Effector memory CD8-positive, alpha-beta T cell (primary cell): ENCODE data around the gene ATP13A4.

Source experiments
- ATAC-seq: fragments of 150-1000 bp; cut with Tn5 transposase; replicated peaks from 2 replicates; pipeline ENCODE4 v1.10.0; 2021; ENCODE audit warnings: mild to moderate bottlenecking, moderate library complexity
- DNase-seq, 3 experiments: peaks; one replicate each; pipeline ENCODE4 v3.0.0; 2021
- H3K27ac Mint-ChIP-seq, 2 donors: one replicate each; pipeline ENCODE4 v1.8.0; 2022; ENCODE audit warnings: mild to moderate bottlenecking in 2 of 2, mixed read lengths in 2 of 2, moderate library complexity in 2 of 2
- H3K27me3 Mint-ChIP-seq, 2 donors: one replicate each; pipeline ENCODE4 v1.8.0; 2022; ENCODE audit warnings: mixed read lengths in 2 of 2
- H3K36me3 Mint-ChIP-seq: one replicate; pipeline ENCODE4 v1.8.0; 2022; ENCODE audit warnings: mild to moderate bottlenecking, moderate library complexity, mixed read lengths; ENCODE audit not compliant: insufficient read depth
- H3K4me1 Mint-ChIP-seq, 2 donors: one replicate each; pipeline ENCODE4 v1.8.0; 2022; ENCODE audit warnings: low read depth in 2 of 2, mixed read lengths in 2 of 2
- H3K4me3 Mint-ChIP-seq, 2 donors: one replicate each; pipeline ENCODE4 v1.8.0; 2022; ENCODE audit warnings: mild to moderate bottlenecking in 2 of 2, mixed read lengths in 2 of 2, moderate library complexity in 2 of 2
- H3K9me3 Mint-ChIP-seq, 2 donors: one replicate each; pipeline ENCODE4 v1.8.0; 2022; ENCODE audit warnings: mixed read lengths in 2 of 2

The ATP13A4 gene

DNA sequence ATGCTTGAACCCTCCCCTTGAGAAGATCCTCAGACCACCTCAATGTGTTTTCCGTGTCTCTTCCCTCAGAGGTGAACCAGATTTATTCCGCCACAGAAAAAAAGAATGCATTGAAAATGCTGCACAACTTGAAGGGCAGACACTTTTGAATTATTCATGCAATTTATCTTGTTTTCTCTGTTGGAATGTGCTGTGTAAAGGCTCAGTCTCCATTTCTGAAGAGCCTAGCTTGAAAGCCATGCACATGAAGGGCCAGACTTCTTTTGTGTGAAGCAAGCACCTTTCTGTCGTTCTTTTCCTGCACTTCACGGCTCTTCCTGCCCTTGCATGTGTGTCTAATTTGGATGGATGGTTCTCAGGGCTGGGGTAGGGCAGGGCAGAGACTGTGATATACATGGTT lies 97.2 kb downstream of the ATP13A4 start:
- no peaks in the 10 kb centered on the region for H3K36me3 Mint-ChIP-seq
- DNase-seq (no peak), ATAC-seq (no peak)
- peaks cover 0 to 6% of the 10 kb centered on the region in 2 donors for H3K27me3 Mint-ChIP-seq
- H3K27ac Mint-ChIP-seq = no peak overlapping the region
- peaks cover 0 to 3% of the 10 kb centered on the region in 2 donors for H3K4me1 Mint-ChIP-seq
- H3K9me3 Mint-ChIP-seq = no peaks in the 10 kb centered on the region
- H3K4me3 Mint-ChIP-seq = no peak overlapping the region

DNA sequence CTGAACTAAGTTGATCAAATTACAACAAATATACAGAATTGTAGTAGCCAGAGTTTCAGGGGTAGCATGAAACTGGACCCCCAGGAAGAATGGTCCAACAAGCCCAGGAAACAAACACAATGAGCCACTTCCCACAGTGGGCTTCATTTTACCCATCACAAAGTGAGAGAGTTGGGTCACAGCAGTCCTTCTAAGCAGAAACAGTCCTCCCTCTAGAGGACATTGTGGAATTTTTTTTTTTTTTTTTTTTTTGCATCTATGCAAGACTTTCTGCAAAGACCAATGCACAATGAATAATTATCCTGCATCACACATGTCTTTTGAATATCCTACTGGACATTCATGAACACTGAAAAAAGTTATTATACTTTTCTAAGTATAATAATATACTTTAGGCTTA lies 102.4 kb downstream of the ATP13A4 start:
- ATAC-seq = no peak
- no peaks in the 10 kb centered on the region for H3K36me3 Mint-ChIP-seq

DNA sequence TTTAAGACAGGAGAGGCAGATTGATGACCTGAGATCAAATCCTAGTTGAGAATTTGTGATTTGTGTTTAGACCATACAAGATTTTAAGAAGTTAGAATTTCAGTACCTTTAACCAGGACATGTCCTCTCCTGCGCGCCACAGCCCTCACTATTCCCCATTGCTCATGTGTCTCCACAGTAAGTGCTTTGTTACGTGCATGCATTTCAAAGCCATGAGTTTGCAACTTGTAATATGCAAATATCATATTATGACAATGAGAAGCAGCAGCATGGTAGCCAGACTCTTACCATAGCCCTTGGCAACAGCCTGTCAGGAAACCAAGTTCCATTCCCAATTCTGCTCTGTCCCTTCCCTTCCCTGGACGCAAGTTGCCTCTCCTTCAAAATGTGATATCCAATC lies 102.8 kb downstream of the ATP13A4 start:
- H3K27ac Mint-ChIP-seq = no peak overlapping the region
- no peak for DNase-seq
- no peaks in the 10 kb centered on the region for H3K4me1 Mint-ChIP-seq
- H3K4me3 Mint-ChIP-seq = no peak overlapping the region
- no peak for ATAC-seq
- no peaks in the 10 kb centered on the region for H3K9me3 Mint-ChIP-seq
- H3K27me3 Mint-ChIP-seq = no peaks in the 10 kb centered on the region
- H3K36me3 Mint-ChIP-seq = no peaks in the 10 kb centered on the region

More for the DNA sequence above, 102.4 kb downstream of the ATP13A4 start:
- H3K27me3 Mint-ChIP-seq = no peaks in the 10 kb centered on the region
- H3K4me3 Mint-ChIP-seq = no peak overlapping the region
- DNase-seq = no peak
- H3K27ac Mint-ChIP-seq = no peak overlapping the region
- H3K4me1 Mint-ChIP-seq = no peaks in the 10 kb centered on the region
- H3K9me3 Mint-ChIP-seq = no peaks in the 10 kb centered on the region

DNA sequence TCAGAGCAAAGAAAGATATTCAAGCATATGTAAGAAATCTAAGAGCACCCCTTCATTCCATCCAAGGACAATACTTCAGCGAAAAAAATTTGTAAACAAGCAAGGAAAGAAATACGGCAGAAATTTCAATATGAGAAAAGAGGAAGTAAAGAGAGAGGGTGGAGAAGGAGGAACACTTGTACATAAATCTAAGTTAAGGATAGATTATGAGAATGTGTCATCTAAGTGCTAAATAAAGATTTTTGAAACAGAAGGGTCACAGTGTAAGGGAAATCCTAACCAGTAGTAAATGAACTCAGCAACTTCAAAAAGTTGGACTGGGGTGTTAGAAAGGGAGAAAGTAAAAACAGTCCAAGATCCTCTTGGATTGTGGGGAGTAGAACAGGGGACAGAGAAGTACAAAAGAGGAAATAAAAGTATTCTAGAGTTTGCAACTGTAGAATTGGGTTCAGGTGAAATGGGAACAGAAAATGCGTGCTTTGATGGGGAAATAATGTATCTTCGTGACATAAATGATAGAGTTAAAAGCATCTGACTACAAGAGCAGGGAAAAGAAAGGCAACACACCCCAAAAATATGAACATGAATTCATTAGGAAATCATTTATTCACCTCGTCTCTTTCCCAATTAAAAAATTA lies 107.6 kb downstream of the ATP13A4 start:
- Mint-ChIP-seq H3K4me1 (no peaks in the 10 kb centered on the region), H3K4me3 (no peak overlapping the region), H3K27me3 (no peaks in the 10 kb centered on the region), H3K9me3 (no peaks in the 10 kb centered on the region), H3K36me3 (no peaks in the 10 kb centered on the region), H3K27ac (no peak overlapping the region)
- no peak for ATAC-seq
- no peak for DNase-seq

DNA sequence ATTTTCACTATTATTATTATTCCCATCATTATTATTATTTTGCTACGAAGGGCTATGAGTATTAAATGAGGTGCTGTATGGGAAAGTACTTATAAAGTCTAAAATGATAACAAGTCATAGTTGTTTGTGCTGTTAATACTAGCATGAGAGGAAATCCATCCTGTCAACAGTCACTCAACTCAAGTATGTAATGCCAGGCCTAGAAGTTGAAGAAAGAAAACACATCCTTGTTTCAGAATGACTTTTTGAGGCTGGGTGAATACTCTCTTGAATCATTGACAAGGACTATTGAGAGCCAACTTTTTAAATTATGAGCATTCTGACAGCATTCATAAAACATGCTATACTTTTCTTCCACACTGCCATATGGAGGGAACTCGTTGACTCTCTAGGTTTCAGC lies 115.3 kb downstream of the ATP13A4 start:
- Mint-ChIP-seq H3K27ac (no peak overlapping the region), H3K9me3 (no peaks in the 10 kb centered on the region), H3K4me3 (no peak overlapping the region), H3K36me3 (no peaks in the 10 kb centered on the region), H3K27me3 (no peaks in the 10 kb centered on the region), H3K4me1 (no peaks in the 10 kb centered on the region)
- DNase-seq (no peak), ATAC-seq (no peak)

DNA sequence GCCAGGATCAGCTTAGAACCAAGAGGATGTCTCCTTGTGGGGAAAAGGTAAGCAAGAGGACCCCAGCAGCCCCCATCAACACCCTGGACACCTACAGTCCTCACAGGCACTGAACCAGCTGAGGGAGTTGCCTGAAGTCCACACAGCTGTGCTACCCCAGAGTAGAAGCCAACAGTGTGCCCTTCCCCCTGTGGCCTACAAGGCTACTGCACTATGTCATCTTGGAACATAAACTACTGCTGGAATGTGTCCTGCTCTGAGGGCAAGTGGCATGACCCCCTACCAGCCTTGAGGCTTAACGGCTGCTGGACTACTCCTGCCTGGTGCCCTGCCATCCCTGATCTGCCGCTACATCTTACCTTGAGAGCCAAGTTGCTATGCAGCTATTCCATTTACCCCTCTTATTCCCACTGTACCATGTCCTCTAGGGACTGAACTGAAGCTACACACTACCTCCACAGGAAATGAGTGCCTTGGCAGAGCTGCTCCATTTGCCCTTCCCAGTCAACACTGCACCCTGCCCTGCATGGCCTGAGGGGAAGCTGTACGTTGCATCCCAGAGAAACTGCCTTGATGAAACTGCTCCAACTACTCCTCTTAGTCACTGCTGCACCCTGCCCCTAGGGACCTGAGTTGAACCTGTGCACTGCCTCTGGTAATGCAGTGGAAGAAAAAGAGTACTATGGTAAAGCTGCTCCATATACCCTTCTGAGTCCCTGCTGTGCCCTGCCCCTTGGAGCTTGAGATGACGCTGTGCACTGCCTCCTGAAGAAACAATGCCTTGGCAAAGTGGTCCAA lies 135.9 kb downstream of the ATP13A4 start:
- peaks cover 0 to 9% of the 10 kb centered on the region in 2 donors for H3K27me3 Mint-ChIP-seq
- H3K27ac Mint-ChIP-seq = no peak overlapping the region
- H3K36me3 Mint-ChIP-seq = no peaks in the 10 kb centered on the region
- no peaks in the 10 kb centered on the region for H3K4me1 Mint-ChIP-seq
- H3K9me3 Mint-ChIP-seq = peaks cover 12 to 28% of the 10 kb centered on the region in 2 donors
- no peak overlapping the region for H3K4me3 Mint-ChIP-seq
- ATAC-seq (no peak), DNase-seq (no peak)

DNA sequence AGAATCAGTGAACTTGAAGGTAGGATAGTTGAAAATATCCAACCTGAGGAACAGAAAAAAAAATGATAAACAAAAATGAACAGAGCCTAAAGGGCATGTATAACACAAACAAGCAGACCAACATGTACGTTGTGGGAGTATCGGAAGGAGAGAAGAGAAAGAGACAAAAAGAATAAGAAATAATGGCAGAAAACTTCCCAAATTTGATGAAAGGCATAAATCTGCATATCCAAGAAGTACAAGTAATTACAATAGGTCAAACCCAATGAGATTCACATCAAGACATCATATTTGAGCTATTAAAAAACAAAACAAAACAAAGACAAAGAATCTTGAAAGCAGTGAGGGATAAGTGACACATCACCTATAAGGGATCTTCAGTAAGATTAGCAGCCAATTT lies 138.1 kb downstream of the ATP13A4 start:
- Mint-ChIP-seq H3K36me3 (no peaks in the 10 kb centered on the region), H3K4me1 (no peaks in the 10 kb centered on the region), H3K4me3 (no peak overlapping the region), H3K27ac (no peak overlapping the region), H3K27me3 (peaks cover 0 to 9% of the 10 kb centered on the region in 2 donors), H3K9me3 (peaks cover 14 to 28% of the 10 kb centered on the region in 2 donors)
- ATAC-seq (no peak), DNase-seq (no peak)

DNA sequence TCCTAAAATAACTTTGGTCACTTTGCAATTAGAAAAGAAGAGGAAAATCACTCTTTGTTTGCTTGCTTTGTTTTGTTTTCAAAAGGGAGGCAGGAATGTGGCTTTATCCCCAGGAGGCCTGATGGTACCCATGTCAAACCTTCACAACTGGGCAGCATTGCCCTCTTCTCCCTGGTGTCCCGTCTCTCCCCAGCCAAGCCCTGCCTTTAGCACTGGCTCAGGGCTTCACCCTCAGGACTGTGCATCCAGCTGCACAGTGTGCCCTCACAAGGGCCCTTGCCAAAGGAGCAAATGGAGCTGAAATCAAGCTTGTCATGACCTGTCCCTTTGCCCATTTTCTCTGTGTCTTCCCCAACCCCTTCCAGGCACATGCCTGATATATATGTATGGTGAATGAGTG lies 147.0 kb downstream of the ATP13A4 start:
- no peak overlapping the region for H3K27ac Mint-ChIP-seq
- DNase-seq (no peak), ATAC-seq (no peak)
- H3K9me3 Mint-ChIP-seq = no peaks in the 10 kb centered on the region
- H3K4me3 Mint-ChIP-seq = no peak overlapping the region
- no peaks in the 10 kb centered on the region for H3K27me3 Mint-ChIP-seq
- H3K4me1 Mint-ChIP-seq = no peaks in the 10 kb centered on the region
- no peaks in the 10 kb centered on the region for H3K36me3 Mint-ChIP-seq

DNA sequence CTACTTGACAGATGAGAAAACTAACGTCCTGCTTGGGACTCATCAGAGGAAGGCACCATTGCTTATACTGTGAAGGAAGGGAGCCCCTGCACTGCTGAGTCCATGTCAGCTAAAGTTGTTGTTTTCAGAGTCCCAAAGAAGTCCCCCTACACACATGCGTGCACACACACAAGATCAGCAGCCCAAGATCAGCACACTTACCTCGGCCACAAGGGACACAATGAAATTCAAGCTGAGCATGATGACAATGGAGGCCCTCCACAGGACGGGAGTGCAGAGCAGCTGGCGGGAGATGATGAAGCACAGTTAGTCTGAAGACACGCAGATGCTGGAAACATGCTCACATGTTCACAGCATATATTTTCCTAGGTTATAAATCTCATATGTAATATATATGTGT lies 147.6 kb downstream of the ATP13A4 start:
- Mint-ChIP-seq H3K9me3 (no peaks in the 10 kb centered on the region), H3K27ac (no peak overlapping the region), H3K36me3 (no peaks in the 10 kb centered on the region), H3K4me3 (no peak overlapping the region), H3K4me1 (no peaks in the 10 kb centered on the region), H3K27me3 (no peaks in the 10 kb centered on the region)
- DNase-seq (no peak), ATAC-seq (no peak)

DNA sequence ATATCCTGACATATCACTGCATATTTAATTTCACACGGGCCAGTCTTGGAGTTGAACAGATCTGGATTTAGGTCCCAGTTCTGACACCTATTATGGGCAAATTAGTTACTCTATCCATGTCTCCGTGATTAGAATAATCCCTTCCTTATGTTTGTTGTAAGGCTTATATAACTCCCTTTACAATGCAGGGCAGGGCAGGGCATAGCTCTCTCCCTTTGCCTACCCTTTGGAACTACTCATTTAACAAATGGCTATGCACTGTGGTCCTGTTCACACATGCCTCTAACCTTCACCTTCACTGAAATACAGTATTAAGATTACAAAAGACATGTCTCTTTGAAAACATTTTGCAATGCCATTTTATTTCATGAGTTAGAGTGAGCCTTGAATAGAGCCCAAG lies 151.4 kb downstream of the ATP13A4 start:
- Mint-ChIP-seq H3K27me3 (peaks cover 0 to 14% of the 10 kb centered on the region in 2 donors), H3K4me3 (no peak overlapping the region), H3K4me1 (no peaks in the 10 kb centered on the region), H3K36me3 (no peaks in the 10 kb centered on the region), H3K9me3 (no peaks in the 10 kb centered on the region), H3K27ac (no peak overlapping the region)
- ATAC-seq = no peak
- no peak for DNase-seq

DNA sequence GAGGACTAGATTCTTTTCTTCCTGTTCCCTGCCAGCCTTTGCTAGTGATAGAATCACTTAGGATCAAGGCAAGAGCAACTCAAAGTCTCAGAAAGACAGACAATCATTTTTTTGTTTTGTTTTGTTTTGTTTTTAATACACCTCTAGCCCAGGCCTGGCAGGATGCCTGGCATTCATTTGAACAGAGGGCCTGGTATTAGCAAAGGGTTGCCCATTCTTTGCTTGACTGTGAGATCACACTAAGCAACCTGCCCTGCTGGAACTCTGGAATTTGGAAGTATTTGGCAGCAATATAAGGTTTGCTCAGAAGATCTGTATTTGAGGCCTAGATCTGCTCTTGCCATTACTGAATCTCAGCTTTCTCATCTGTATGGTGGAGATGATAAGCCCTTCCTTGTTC lies 154.4 kb downstream of the ATP13A4 start:
- DNase-seq (no peak), ATAC-seq (no peak)
- Mint-ChIP-seq H3K4me3 (no peak overlapping the region), H3K36me3 (no peaks in the 10 kb centered on the region), H3K27ac (no peak overlapping the region), H3K9me3 (peaks cover 0 to 5% of the 10 kb centered on the region in 2 donors), H3K27me3 (peaks cover 0 to 14% of the 10 kb centered on the region in 2 donors), H3K4me1 (no peaks in the 10 kb centered on the region)

DNA sequence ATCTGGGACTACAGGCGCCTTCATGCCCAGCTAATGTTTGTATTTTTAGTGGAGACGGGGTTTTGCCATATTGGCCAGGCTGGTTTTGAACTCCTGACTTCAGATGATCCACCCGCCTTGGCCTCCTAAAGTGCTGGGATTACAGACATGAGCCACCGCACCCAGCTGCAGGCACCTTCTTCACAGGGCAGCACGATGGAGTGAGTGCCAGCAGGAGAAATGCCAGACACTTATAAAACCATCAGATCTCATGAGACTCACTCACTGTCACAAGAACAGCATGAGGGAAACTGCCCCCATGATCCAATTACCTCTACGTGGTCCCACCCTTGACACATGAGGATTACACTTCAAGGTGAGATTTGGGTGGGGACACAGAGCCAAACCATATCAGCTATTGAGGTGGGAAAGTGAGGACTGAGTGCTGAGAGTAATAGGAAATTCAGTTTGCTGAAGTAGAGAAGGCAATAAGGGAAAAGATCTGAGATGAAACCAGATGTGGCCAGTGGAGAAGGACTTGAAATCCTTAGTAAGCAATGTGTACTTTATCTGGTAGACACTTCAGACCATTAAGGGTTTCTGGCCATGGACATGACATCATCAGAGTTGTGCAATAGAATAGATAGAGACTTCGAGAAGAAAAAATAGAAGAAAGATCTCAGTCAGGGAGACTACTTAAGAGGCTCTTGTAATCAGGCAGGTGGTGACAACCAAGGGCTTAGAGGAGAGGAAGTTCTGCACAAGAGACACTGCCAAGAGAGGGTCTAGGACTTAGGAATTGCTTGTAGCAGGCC lies 158.0 kb downstream of the ATP13A4 start:
- ATAC-seq (no peak), DNase-seq (no peak)
- Mint-ChIP-seq H3K4me3 (no peak overlapping the region), H3K27me3 (peaks cover 0 to 14% of the 10 kb centered on the region in 2 donors), H3K4me1 (no peaks in the 10 kb centered on the region), H3K27ac (no peak overlapping the region), H3K36me3 (no peaks in the 10 kb centered on the region), H3K9me3 (peaks cover 0 to 11% of the 10 kb centered on the region in 2 donors)

DNA sequence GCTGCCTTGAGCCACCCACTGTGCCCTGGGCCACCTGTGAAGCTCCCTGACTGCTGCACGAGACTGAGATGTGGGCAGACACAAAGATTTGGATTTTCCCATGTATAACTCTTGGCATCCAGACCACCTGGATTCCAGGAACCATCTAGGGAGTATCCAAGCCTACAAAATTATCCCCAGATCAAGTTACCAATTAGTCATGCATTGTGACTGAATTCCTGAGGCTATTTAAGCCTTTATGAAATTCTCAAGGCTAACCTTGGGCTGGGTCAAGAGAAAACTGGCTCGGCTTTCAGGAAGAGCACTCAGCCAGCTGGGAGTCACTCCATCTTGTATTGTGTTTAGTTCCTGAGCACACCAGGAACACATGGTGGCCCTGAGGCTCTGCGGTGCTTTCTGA lies 162.8 kb downstream of the ATP13A4 start:
- DNase-seq (no peak), ATAC-seq (no peak)
- H3K27ac Mint-ChIP-seq = no peak overlapping the region
- peaks cover 0 to 8% of the 10 kb centered on the region in 2 donors for H3K27me3 Mint-ChIP-seq
- no peaks in the 10 kb centered on the region for H3K4me1 Mint-ChIP-seq
- H3K4me3 Mint-ChIP-seq = no peak overlapping the region
- H3K9me3 Mint-ChIP-seq = peaks cover 0 to 6% of the 10 kb centered on the region in 2 donors
- no peaks in the 10 kb centered on the region for H3K36me3 Mint-ChIP-seq
